Measurements from ENCODE around the gene PLXDC2.

GRCh38 chr10:19946791-19947190 is 130.6 kb downstream of the PLXDC2 start:
- TF ChIP-seq, protein P1, sequence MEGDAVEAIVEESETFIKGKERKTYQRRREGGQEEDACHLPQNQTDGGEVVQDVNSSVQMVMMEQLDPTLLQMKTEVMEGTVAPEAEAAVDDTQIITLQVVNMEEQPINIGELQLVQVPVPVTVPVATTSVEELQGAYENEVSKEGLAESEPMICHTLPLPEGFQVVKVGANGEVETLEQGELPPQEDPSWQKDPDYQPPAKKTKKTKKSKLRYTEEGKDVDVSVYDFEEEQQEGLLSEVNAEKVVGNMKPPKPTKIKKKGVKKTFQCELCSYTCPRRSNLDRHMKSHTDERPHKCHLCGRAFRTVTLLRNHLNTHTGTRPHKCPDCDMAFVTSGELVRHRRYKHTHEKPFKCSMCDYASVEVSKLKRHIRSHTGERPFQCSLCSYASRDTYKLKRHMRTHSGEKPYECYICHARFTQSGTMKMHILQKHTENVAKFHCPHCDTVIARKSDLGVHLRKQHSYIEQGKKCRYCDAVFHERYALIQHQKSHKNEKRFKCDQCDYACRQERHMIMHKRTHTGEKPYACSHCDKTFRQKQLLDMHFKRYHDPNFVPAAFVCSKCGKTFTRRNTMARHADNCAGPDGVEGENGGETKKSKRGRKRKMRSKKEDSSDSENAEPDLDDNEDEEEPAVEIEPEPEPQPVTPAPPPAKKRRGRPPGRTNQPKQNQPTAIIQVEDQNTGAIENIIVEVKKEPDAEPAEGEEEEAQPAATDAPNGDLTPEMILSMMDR (IDR thresholded peaks at IDR 0.05), result no peak
- TF ChIP-seq POLR2A (IDR thresholded peaks at IDR 0.05), result no peak
